GM19043 (cell line): ENCODE measurements around the gene RSPH4A.
"Not testable (repeated sequence)": the region's sequence is repeated elsewhere in the genome, so short reads cannot be mapped to it uniquely, and the experiment has no call there.

ENCODE experiments used
- ATAC-seq: cut with Tn5 transposase; IDR thresholded peaks from one replicate; pipeline ENCODE4 v1.9.1; 2021; ENCODE audit warnings: low read depth; ENCODE audit not compliant: unreplicated experiment

RSPH4A gene

DNA sequence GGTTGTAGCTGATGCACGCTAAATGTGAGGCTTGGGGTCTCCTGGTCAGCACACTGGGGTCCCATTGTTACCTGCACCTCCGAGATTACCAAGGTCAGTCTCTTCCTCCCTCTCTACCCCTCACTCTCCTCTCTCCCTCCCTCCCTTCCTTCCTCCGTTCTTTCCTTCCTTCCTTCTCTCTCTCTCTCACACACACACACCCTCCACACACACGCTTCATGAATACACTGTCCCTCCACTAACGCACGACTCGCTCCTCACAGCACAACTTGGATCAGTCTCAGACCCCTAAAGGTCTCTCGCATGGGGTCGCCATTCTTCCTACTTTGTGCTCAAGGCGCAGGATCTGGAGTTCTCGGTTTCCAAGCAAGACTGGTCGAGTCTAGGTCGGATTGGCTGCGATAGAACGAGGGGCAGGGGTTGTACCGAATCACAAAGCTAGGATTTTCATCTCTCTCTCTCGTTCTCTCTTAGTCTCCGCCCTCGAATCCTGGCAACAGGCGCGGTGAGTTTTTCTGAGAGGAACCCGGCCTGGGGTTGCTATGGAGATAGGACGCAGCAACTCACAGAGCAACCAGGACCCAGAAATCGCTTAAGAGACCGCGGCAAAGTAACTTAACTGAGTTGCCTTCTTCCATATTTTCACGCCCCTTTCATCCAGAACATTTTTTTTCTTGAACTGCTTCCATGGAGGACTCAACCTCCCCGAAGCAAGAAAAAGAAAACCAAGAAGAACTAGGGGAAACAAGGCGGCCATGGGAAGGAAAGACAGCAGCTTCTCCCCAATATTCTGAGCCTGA is at the start of gene RSPH4A:
Gene RSPH4A (plus strand): TSS at position 543 of the 800 bp plus-strand sequence. CDS start 145 bp downstream, at position 688.
- peak; percentile 97 for ATAC-seq

DNA sequence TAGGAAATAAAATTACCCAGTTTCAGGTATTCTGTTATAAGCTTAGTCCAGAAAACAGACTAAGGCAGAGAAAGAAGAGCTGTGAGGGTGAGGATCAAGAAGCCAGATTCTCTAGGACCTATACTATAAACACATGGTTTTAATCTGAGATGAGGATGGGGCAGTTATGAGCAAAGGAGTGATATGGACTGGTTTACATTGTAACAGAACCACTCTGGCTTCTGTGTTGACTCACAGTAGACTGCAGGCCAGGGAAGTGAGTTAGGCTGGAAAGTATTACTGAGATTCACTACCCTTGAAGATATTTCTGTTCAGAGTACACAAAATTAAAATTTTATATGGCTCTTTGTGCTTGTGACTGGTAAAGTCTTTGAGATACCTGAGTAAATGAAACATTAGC is 48.2 kb upstream of the RSPH4A start:
- no peak for ATAC-seq

DNA sequence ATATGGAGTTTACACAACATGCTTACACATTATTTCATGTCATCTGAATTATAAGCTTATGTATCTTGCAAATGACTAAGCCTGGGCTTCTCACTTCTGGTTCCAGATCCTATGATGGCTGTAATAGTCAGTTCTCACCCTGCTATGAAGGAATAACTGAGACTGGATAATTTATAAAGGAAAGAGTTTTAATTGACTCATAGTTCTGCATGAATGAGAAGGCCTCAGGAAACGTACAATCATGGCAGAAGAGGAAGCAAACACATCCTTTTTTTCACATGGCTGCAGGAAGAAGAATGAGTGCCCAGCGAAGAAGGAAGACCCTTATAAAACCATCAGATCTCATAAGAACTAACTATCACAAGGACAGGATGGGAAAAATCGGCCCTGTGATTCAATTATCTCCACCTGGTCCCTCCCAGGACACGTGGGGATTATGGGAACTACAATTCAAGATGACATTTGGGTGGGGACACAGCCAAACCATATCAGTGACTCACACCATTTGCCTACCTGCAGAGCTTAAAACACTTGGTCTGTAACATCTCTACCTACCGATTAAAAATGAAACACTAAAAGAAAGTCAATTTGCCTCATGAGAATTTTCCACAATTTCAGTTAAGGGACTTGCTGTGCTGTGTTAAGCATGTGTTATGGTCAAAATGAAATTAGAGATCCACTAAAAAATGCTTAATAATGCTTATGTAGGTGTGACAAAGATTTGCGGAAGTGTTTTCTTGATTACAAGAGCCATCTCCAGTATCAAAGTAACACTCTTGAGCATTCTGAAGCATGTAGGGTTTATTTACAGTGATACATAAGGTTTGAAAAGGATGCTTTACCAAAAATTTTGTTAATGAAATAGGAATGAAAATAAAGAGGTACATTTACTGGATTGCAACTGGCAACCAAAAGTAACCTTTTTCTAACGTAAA is 47.2 kb upstream of the RSPH4A start:
- ATAC-seq: no peak

DNA sequence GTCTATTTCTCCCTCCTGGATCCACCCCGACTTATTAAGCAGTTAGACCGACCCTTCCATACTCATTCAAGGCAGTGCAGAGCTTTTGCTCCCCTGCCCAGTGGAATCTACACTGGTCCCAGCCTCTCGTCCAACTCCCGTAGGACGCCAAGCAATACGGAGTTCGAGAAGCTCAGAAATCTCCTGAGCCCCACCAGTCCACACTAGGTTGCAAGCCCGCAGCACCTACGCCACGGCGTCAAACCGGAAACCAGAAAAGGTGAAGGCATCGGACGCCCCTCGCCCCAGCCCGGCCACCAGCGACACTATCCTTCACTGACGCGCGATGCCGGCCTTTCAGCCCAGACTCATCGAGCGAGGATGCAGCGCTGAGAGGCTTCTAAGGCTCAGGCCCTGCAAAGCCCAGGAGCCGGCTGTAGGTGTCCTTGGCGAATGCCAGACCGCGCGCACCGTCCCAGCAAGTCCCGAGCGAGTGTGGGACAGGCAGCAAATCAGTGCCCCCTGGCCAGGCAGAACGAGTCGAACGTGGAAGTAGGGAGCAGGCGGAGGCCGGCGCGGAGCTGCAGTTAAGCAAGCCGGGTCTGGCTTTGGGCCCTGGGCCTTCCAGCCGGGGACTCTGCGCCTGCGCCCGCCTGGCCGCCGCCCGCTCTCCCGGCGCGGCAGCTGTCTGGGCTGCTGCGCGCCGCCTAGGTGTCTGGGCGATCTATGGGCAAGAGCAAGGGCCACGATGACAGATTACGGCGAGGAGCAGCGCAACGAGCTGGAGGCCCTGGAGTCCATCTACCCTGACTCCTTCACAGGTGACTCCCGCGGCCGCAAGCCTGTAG is 45.2 kb upstream of the RSPH4A start, which contains the start of gene RWDD1:
Gene RWDD1 (plus strand): TSS at position 649 of the 827 bp plus-strand sequence. CDS start 79 bp downstream, at position 728.
- ATAC-seq: peak; percentile 91

DNA sequence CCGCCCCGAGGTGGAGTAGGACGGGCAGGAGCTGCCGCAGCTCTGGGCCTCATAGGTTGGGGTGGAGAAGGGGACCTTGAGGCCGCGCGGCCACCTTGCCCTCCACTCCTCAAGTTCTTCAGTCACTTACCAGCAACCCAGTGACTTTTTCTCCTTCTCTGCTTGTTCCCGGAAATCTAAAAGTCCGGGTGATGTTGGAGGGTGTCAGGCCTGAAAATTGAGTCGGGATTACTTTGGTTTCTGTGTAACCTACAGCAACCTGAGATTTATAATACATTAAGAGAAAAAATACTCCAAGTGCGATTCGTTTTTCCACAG is 44.6 kb upstream of the RSPH4A start:
- no peak for ATAC-seq

DNA sequence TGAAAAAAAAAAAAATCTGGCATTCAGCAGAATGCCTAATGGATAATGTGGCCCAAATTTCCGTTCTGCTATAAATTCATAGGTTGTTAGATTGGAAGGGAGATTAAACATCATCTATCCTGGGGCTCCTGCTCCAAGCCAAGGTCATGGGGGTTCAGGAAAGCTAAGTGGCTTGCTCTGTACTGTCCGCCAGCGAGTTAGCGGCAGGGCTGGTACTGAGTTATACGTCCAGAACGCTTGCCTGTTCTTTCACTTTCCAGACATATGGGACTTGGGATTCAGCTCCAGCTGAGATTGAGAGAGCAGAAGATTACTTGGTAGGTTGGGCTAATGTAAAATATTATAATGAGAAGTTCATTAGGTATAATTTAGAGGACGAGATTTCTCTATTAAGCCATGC is 44.1 kb upstream of the RSPH4A start:
- no peak for ATAC-seq

DNA sequence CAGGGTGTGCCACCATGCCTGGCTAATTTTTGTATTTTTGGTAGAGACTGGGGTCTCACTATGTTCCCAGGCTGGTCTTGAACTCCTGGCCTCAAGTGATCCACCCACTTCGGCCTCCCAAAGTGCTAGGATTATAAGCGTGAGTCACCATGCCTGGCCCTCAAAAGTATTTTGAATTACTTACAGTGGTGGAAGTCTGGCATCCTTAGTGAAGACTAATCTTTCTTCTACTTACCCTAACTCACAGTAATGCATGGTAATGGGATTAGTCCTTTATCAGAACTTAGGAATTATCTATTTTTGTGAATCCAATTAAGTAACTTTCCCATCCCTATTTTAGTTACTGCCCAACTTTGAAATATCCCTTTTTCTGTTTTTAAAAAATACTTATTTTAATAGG is 41.1 kb upstream of the RSPH4A start:
- ATAC-seq: no peak

DNA sequence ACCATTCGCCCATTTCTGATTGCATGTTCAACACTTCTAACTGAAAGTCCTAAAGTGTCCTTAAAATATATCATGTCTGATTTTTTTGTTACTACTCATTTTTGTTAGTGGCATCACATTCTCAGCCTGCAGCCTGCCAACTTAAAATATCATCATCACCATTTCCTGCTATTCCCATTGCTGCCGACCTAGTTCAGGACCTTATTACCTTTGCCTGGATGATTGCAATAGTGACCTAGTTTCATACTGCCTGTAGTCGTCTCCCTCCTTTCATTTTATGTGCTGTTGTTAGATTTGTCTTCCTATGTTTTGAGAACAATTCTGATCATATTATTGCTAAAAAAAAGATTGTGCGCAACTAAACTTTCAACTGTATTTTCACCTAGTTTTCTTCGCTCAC is 38.8 kb upstream of the RSPH4A start:
- ATAC-seq: no peak

DNA sequence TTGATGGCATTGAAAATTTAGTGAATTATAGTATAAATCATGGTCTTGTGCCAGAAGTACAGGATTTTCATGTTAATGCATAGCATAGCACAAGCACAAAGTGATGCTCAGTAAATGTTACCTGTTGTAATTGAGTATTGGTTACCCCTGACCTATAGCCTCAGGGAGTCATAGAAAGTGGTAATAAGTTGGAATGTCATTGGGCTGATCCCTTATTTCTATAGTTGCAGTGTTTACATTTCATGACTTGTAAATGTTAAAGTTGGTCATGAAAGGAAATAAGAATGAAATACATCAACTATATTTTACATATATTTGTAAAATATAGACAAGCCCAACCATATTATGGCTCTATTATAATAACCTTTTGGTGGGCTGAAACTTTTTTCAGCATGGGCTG is 37.9 kb upstream of the RSPH4A start:
- no peak for ATAC-seq

DNA sequence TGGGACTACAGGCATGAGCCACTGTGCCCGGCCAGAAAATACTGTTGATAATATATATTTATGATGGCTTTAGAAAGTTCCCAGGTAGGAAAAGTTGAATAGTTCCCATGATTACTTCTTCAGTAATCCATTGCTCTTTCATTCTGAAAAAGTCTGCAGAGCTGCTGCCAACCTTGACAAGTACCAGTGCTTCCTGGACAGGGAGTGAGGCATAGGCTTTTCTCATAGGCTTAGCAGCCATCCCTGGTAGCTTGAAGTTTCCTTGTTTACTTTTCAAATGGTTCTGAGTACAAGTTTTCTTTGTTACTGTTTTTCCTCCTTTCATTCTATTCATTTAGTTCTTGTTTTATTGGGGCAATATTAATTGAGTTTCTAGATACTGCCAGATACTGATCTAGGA is 37.1 kb upstream of the RSPH4A start:
- no peak for ATAC-seq

DNA sequence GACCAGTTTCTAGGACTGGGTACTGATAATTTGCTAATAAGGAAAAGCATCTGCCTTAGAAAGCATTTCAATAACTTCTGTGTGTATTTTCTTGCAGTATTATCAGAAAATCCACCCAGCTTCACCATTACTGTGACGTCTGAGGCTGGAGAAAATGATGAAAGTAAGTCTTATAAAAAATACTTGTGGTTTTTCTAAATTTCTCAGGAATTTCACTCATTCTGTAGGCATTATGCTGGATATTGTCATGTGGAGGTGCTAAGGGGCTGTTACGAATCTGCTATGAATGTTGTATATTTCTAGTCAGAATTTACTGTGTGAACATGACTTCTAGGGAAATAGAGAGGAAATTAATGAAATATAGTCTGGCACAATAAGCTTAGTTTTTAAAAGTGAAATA is 36.1 kb upstream of the RSPH4A start:
- no peak for ATAC-seq

DNA sequence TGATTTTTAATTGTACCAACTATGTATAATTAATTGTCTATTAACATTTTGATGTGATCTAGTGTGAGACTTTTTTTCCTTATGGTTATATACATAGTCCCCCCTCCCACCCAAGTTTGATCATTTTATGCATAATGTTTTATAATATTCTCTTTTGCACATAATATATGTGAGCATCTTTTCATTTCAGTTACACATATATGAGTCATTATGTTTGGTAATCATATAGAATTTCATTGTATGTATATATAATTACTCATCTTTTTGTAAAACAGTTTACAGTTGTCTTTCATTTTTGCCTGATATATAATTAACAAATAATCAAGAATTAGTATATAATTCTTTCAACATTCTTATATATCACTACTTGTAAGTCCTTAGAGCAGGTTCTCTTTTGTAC is 30.0 kb upstream of the RSPH4A start:
- ATAC-seq: no peak

DNA sequence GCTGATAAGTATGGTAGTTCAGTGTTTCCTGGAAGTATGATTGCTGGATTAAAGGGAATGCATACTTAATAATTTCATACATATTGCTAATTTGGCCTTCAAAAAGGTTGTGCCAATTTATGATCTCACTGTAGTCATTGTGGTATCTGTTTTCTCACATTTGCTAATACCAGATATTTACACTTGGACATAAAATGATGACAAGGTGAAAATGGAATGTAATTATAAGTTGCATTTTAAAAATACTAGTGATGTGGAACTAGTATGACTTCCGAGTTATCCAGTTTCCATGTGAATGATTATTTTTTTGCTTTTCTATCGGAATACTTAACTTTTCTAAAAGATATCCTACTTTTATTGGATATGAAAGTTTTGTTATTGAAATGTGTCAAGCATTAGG is 29.5 kb upstream of the RSPH4A start:
- ATAC-seq: no peak

DNA sequence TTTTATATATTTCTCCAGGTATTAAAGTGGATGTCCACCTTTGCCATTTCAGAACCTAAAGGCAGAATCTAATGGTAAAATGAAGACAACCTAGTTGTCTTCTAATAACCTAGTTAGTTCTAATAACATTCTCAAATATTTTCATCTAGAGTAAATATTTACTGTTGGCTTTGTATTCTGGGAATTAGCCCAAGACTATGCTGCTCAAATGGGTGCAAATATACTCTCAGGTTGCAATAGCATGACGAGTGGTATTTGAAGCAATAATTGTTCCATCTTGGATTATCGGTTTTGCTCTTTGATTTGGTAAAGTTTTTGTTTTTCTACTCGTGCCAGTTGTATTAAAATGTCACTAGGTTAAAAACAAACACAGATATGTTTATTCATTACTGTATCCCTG is 21.0 kb upstream of the RSPH4A start:
- ATAC-seq: no peak

DNA sequence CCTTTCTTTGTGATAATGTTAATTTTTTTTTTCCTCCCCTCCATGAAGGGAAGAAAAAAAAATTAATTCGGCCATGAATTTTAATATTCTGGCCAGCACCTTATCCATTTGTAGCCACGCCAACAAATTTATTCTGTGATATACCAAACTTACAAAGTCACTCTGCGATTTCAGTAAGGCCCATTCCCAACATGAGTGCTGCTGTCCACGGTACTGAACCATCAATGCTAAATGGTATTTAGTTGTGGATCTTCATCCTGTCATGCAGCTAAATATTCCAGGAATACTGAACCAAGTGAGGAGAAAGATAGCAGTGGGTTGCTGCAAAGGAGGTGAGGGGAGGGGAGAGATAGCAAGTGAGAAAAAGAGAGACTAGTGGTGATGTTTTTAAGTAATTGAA is 19.5 kb upstream of the RSPH4A start:
- no peak for ATAC-seq

DNA sequence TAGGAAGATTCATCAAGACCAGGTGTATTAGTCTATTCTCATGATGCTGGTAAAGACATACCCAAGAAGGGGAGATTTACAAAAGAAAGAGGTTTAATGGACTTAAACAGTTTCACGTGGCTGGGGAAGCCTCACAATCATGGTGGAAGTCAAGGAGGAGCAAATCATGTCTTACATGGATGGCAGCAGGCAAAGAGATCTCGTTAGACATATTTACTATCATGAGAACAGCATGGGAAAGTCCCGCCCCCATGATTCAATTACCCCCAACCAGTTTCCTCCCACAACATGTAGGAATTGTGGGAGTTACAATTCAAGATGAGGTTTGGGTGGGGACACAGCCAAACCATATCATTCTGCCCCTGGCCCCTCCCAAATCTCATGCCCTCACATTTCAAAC is 12.4 kb upstream of the RSPH4A start:
- ATAC-seq: not testable (repeated sequence)

DNA sequence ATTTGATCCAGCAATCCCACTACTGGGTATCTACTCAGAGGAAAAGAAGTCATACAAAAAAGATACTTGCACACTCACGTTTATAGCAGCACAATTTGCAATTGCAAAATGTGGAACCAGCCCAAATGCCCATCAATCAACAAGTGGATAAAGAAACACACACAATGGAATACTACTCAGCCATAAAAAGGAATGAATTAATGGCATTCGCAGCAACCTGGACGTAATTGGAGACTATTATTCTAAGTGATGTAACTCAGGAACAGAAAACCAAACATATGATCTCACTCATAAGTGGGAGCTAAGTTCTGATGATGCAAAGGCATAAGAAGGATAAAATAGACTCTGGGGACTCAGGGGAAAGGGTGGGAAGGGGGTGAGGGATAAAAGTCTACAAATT is 11.4 kb upstream of the RSPH4A start:
- ATAC-seq: not testable (repeated sequence)

DNA sequence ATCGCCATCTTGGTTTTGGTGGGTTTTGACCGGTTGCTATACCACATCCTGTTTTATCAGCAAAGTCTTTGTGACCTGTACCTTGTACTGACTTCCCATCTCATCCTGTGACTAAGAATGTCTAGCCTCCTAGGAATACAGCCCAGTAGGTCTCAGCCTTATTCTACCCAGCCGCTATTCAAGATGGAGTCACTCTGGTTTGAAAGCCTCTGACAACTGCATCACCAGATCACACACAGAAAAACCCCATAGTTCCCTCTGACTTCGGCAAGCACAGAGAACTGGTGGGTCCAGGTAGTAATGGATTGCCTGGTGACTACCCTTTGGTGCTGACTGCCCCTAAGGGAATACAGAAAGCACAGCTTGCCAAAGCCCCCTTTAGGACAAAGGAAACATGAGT is 10.3 kb upstream of the RSPH4A start:
- no peak for ATAC-seq

DNA sequence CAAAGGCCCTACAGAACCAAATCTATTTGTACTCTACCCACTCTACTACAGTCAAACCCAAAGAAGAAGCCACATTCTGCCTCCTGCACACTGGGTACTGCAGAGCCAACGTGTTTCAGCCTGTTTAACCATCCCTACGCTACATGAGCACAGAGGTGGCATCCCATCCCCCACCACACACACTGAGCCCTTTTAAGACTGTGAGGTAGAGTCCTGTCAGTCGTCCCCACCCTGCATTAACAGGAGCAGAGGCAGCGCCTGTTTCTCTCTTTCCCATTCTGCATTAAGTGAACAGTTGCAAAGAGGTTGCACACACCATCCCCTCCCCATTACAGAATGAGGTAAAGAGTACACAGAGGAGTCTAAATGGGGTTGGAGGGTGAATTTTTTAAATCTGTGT is 5.2 kb upstream of the RSPH4A start:
- no peak for ATAC-seq

DNA sequence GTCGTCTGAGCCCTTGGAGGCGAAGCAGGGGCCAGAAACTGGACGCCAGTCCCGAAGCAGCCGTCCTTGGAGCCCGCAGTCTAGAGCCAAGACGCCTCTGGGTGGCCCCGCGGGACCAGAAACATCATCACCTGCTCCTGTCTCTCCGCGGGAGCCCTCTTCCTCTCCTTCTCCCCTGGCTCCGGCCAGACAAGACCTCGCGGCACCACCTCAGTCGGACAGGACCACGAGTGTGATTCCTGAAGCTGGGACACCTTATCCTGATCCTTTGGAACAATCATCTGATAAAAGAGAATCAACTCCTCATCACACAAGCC is 416 bp downstream of the RSPH4A start:
- ATAC-seq: no peak
